Neuronal stem cell (in vitro differentiated cells): ENCODE data around the gene ADAMTS17.

Source experiments
- DNase-seq: peaks from one replicate; pipeline ENCODE4 v3.0.0-alpha.2; 2013; ENCODE audit warnings: low spot score
- H2AFZ ChIP-seq: one replicate; pipeline ENCODE4 v1.6.1; 2013; ENCODE audit warnings: mild to moderate bottlenecking, low read length, inconsistent platforms
- H2AK5ac ChIP-seq: 2 replicates; pipeline ENCODE4 v1.6.1; 2013; ENCODE audit warnings: low read depth, mild to moderate bottlenecking, inconsistent platforms, low read length, moderate library complexity, mixed read lengths
- H2BK120ac ChIP-seq: 2 replicates; pipeline ENCODE4 v1.6.1; 2013; ENCODE audit warnings: low read depth, mild to moderate bottlenecking, inconsistent platforms, low read length, moderate library complexity, mixed read lengths
- H2BK12ac ChIP-seq: one replicate; pipeline ENCODE4 v1.6.1; 2013; ENCODE audit warnings: low read length, inconsistent platforms
- H2BK15ac ChIP-seq: 2 replicates; pipeline ENCODE4 v1.6.1; 2013; ENCODE audit warnings: mild to moderate bottlenecking, low read length, inconsistent platforms, mixed read lengths
- H2BK5ac ChIP-seq: one replicate; pipeline ENCODE4 v1.6.1; 2013; ENCODE audit warnings: inconsistent platforms, mild to moderate bottlenecking, low read length, moderate library complexity
- H3K14ac ChIP-seq: one replicate; pipeline ENCODE4 v1.6.1; 2013; ENCODE audit warnings: low read length, inconsistent platforms
- H3K18ac ChIP-seq: 2 replicates; pipeline ENCODE4 v1.6.1; 2013; ENCODE audit warnings: low read length, inconsistent platforms
- H3K23ac ChIP-seq: 2 replicates; pipeline ENCODE4 v1.6.1; 2013; ENCODE audit warnings: low read depth, mild to moderate bottlenecking, mixed read lengths, low read length, inconsistent platforms; ENCODE audit not compliant: poor library complexity
- H3K27ac ChIP-seq: replicated peaks from 3 replicates; pipeline ENCODE4 v1.5.1; 2013; ENCODE audit warnings: low read length, inconsistent platforms
- H3K27me3 ChIP-seq, 3 experiments: 2 replicates each; pipeline ENCODE4 v1.6.1; 2013; ENCODE audit warnings: low read length in 3 of 3, mild to moderate bottlenecking in 2 of 3, inconsistent platforms in 1 of 3, low read depth in 1 of 3, mixed read lengths in 1 of 3, moderate library complexity in 1 of 3; ENCODE audit not compliant: control insufficient read depth in 3 of 3, insufficient read depth in 3 of 3
- H3K36me3 ChIP-seq, 2 donors: replicated peaks in 1 of 2; 2 replicates each; pipeline ENCODE4 v1.6.1; 2013; ENCODE audit warnings: low read length in 2 of 2; ENCODE audit not compliant: control insufficient read depth in 2 of 2, insufficient read depth in 2 of 2
- H3K4ac ChIP-seq: 2 replicates; pipeline ENCODE4 v1.6.1; 2013; ENCODE audit warnings: inconsistent platforms, mild to moderate bottlenecking, low read length, moderate library complexity
- H3K4me1 ChIP-seq, 2 donors: 1 replicate in 1 of 2; 2 replicates in 1 of 2; pipeline ENCODE4 v1.6.1; 2013; ENCODE audit warnings: low read length in 2 of 2, low read depth in 1 of 2; ENCODE audit not compliant: control insufficient read depth in 2 of 2, insufficient read depth in 1 of 2
- H3K4me2 ChIP-seq: one replicate; pipeline ENCODE4 v1.6.1; 2013; ENCODE audit warnings: mild to moderate bottlenecking, low read length, inconsistent platforms; ENCODE audit not compliant: insufficient read depth, poor library complexity, severe bottlenecking
- H3K4me3 ChIP-seq, 2 donors: 2 replicates each; pipeline ENCODE4 v1.5.1; 2013; ENCODE audit warnings: low read length in 2 of 2, mild to moderate bottlenecking in 2 of 2, inconsistent platforms in 1 of 2, moderate library complexity in 1 of 2
- H3K79me1 ChIP-seq: one replicate; pipeline ENCODE4 v1.6.1; 2013; ENCODE audit warnings: low read depth, mild to moderate bottlenecking, inconsistent platforms, low read length, moderate library complexity
- H3K9ac ChIP-seq: one replicate; pipeline ENCODE4 v1.6.1; 2013; ENCODE audit warnings: mild to moderate bottlenecking, low read depth, low read length, inconsistent platforms; ENCODE audit not compliant: poor library complexity
- H3K9me3 ChIP-seq, 2 donors: replicated peaks in 1 of 2; 2 replicates each; pipeline versions ENCODE3 to v1.6.1; 2013; ENCODE audit warnings: low read length in 2 of 2, mild to moderate bottlenecking in 2 of 2, inconsistent platforms in 1 of 2, low read depth in 1 of 2, mixed read lengths in 1 of 2, moderate library complexity in 1 of 2; ENCODE audit not compliant: control insufficient read depth in 2 of 2, insufficient read depth in 1 of 2
- H4K8ac ChIP-seq: one replicate; pipeline ENCODE4 v1.6.1; 2013; ENCODE audit warnings: low read depth, mild to moderate bottlenecking, inconsistent platforms, low read length, moderate library complexity
- H4K91ac ChIP-seq: one replicate; pipeline ENCODE4 v1.6.1; 2013; ENCODE audit warnings: low read length, low read depth, mild to moderate bottlenecking, inconsistent platforms; ENCODE audit not compliant: poor library complexity
- WGBS, 2 donors: extraction: QIAGEN DNeasy Blood & Tissue Kit; methylation state at CpG; one replicate each; pipeline ENCODE4 v1.1.7; 2013; ENCODE audit warnings: missing lambda C conversion rate in 2 of 2, mixed read lengths in 1 of 2; ENCODE audit not compliant: insufficient read length in 2 of 2, insufficient replicate concordance in 1 of 2; ENCODE audit errors: extremely low coverage in 2 of 2; 5-methylcytosine and 5-hydroxymethylcytosine counted together

ADAMTS17 gene

DNA sequence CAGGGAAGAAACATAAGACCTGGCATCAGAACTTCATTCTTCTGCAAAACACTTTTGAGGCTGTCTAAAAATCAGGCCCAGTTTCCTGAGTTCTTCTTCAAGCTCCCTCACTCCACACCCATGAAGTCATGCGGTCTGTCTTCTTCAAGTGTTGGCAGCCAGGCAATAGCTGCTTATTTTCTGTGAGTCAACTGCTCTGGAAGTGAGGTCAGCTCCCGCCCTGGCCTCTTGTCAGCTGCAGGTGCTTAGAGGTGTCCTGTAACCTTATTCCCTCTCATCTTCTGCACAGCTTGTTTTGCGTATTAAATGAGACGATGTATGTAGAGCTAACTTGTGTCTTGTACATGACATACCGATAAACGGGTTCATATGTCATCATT is 226.1 kb downstream of the ADAMTS17 start:
- Histone ChIP-seq H2BK120ac (no peak overlapping the region), H3K27me3 (no peaks in the 10 kb centered on the region), H4K8ac (no peak overlapping the region), H3K4me1 (peaks cover 2 to 19% of the 10 kb centered on the region in 2 donors), H3K27ac (no peak overlapping the region), H4K91ac (no peak overlapping the region), H3K4me2 (no peak overlapping the region), H2BK12ac (no peak overlapping the region), H3K4me3 (no peak overlapping the region), H2BK5ac (no peak overlapping the region), H3K23ac (no peak overlapping the region), H2AFZ (no peak overlapping the region), H2AK5ac (no peak overlapping the region), H3K18ac (no peak overlapping the region), H2BK15ac (no peak overlapping the region), H3K9me3 (no peaks in the 10 kb centered on the region), H3K79me1 (no peaks in the 10 kb centered on the region), H3K9ac (no peak overlapping the region), H3K4ac (no peak overlapping the region), H3K14ac (no peak overlapping the region), H3K36me3 (no peaks in the 10 kb centered on the region)
- no peak for DNase-seq
- WGBS, 2 donors = no CpG with 5 or more reads among the region's 6 CpGs

DNA sequence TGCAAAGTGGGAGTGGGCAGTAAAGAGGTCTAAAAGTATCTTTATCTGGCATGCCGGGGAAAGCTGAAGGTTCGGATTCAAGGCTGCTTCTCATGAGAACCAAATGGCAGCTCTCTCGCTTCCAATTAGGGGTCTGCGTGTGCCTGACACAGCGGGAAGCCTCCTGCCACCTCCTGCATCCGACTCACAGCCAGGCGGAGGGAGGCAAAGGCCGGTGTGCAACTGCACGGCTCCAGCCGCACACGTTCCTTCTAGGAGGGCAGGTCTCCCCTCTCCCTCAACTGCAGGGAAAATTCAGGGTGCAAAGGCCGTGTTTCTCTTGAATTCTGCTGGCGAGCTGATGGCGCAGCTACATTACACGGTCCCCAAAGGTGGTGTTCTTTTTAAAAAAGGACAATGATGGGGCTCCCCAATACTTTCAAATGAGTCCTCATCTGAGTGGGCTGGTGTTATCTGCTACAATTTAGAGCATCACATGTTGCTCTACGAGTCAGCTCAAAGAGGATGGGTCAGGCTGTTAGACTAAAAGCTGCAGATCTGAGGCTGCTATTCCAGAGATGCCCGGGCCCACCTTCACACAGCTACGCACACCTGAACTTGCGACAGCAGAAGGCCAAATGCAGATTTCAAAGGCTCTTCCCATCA is 226.6 kb downstream of the ADAMTS17 start:
- Histone ChIP-seq H3K36me3 (no peaks in the 10 kb centered on the region), H3K9me3 (no peaks in the 10 kb centered on the region), H2BK15ac (peak overlapping the region; percentile 35), H4K91ac (no peak overlapping the region), H2BK5ac (no peak overlapping the region), H3K18ac (peak overlapping the region; percentile 87), H3K27ac (no peak overlapping the region), H3K4ac (no peak overlapping the region), H2BK12ac (no peak overlapping the region), H3K4me3 (no peak overlapping the region), H3K4me2 (no peak overlapping the region), H2BK120ac (no peak overlapping the region), H2AFZ (no peak overlapping the region), H4K8ac (no peak overlapping the region), H3K27me3 (no peaks in the 10 kb centered on the region), H3K14ac (no peak overlapping the region), H3K9ac (no peak overlapping the region), H3K4me1 (peaks cover 2 to 19% of the 10 kb centered on the region in 2 donors), H3K23ac (no peak overlapping the region), H3K79me1 (no peaks in the 10 kb centered on the region), H2AK5ac (no peak overlapping the region)
- WGBS, 2 donors = no CpG with 5 or more reads among the region's 19 CpGs
- DNase-seq = no peak

DNA sequence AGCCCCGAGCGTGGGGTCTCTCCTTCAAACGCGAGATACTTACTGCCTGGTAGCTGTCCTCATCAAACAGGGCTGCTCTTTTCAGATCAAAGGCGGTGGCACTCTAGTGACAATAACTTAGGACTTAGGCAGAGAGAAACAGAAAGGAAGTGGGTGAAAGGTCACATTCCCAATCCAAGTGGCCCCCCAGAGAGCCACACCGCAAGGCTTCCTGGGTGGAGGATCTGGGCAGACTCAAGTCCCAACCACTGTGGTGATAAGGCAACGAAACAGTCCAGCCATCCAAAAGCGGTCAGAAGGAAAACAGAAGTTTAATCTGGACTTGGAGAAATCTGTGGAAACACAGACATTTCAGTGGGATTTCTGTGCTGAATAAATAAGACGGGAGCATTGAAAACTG is 227.2 kb downstream of the ADAMTS17 start:
- Histone ChIP-seq H4K91ac (no peak overlapping the region), H3K4me2 (no peak overlapping the region), H3K4ac (no peak overlapping the region), H3K9ac (no peak overlapping the region), H3K79me1 (no peaks in the 10 kb centered on the region), H2BK5ac (no peak overlapping the region), H2AK5ac (no peak overlapping the region), H3K14ac (no peak overlapping the region), H2BK120ac (no peak overlapping the region), H2AFZ (no peak overlapping the region), H2BK15ac (no peak overlapping the region), H2BK12ac (no peak overlapping the region), H3K4me3 (no peak overlapping the region), H3K23ac (no peak overlapping the region), H3K27ac (no peak overlapping the region), H3K36me3 (no peaks in the 10 kb centered on the region), H3K18ac (peak overlapping the region; percentile 19), H4K8ac (no peak overlapping the region), H3K9me3 (no peaks in the 10 kb centered on the region), H3K4me1 (peaks cover 2 to 19% of the 10 kb centered on the region in 2 donors), H3K27me3 (no peaks in the 10 kb centered on the region)
- WGBS, 2 donors = no CpG with 5 or more reads among the region's 9 CpGs
- DNase-seq = peak; percentile 37

DNA sequence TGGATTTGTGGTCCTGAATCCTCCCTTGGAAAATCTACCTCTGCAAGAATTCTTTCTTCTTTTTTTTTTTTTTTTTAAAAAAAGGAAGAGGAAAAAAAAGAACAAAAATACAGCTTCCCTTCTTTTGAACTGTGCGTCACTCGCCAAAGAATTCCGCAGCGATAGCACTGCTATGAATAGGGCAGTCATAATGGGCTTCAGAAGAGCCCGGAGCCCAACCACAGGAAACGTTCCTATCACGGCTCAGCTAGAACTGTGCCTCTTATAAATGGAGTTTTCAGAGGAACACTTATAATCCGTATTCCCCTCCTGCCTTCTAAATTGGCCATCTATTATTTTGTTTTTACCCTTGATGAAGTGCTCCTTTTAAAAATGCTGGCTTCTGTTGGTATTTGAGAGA is 227.7 kb downstream of the ADAMTS17 start:
- no peak for DNase-seq
- Histone ChIP-seq H4K8ac (no peak overlapping the region), H3K4me2 (no peak overlapping the region), H3K27ac (peak overlapping the region; percentile 22), H3K79me1 (no peaks in the 10 kb centered on the region), H3K4ac (no peak overlapping the region), H3K4me3 (no peak overlapping the region), H2BK5ac (no peak overlapping the region), H2BK12ac (no peak overlapping the region), H3K4me1 (peaks cover 2 to 19% of the 10 kb centered on the region in 2 donors), H3K23ac (no peak overlapping the region), H3K18ac (no peak overlapping the region), H3K9me3 (no peaks in the 10 kb centered on the region), H2AK5ac (no peak overlapping the region), H3K27me3 (no peaks in the 10 kb centered on the region), H2BK120ac (no peak overlapping the region), H3K14ac (no peak overlapping the region), H2BK15ac (no peak overlapping the region), H4K91ac (no peak overlapping the region), H3K9ac (no peak overlapping the region), H3K36me3 (no peaks in the 10 kb centered on the region), H2AFZ (no peak overlapping the region)
- no CpG with 5 or more reads among the region's 8 CpGs for WGBS, 2 donors
